OCI-M2 (cell line): Measurements from ENCODE around the gene GUK1.

Source experiments
- DNase-seq: peaks from one replicate; lab custom pipeline; 2025; ENCODE audit not compliant: unreplicated experiment; lab: John Stamatoyannopoulos, UW

GUK1 gene

DNA sequence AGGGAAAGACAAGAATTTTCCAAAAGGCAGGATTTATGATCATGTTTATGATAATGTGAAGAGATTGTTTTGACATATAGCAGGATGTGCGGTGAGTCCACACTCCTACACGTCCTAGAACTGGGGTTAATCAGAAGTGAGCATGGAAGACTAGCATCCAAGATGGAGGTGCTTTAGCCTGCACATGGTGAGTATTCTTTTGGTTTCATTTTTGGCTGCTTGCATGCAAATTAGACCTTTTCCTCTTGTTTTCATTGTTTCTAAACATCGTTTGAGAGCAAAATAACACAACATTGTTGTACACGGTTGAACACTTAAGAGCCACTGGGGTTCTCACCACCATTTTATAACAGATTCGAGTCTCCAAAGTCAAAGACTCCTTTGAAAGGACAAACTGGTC lies 14.9 kb upstream of the GUK1 start:
- DNase-seq = no peak

DNA sequence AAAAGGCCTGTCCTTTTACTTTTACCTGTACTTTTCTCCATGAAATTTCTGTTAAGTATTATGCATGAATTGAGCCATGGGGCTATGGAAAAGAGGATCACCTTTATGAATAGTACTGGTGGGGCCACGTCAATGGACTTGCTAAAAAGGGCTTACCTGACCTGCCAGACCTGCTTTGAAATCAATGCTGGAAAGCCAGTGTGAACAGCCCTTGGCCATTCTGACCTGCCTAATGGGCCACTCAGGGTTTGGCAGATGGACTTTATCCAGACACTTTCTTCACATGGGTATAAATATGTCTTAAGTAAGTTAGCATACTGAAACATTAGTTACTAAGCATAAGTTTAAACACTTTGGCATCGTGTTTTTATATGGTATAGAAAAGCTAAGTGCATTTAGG lies 8.3 kb upstream of the GUK1 start:
- DNase-seq = no peak

DNA sequence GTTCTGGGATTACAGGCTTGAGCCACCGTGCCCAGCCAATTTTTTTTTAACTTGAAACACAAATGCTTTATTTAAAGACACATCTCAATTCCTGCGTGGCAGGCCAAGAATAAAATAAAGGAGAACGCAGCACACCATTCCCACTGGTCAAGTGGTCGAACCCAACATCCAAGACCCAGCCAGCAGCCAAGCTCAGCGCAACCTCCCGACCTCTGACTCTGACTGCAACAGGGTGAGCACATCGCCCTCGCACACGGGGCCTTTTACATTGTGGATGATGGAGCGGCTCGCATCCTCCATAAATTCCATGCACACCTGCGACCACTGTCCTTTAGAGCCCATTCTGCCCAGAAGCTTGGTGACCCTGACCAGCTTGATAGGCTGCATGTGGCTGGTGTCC lies 5.5 kb upstream of the GUK1 start:
- DNase-seq = no peak

DNA sequence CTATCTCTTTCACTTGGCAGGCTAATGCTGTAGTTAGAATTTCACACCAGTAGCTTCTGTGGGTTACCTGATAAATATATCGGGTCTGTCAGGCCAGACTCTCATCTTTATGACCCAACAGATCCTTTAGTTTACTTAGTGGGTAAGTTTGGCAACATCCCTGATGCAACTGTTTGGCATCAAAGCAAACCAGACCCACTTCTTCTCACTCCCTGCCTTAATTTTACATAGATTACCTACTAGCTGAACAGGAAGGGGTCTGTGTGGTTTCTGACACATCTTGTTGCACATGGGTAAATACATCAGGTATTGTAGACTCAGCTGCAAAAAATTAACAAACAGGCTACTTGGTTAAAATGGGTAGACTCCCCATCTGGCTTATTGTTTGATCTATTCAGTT lies 3.2 kb upstream of the GUK1 start:
- no peak for DNase-seq

- no peak for DNase-seq
These were observed 611 bp upstream of the GUK1 start for GRCh38 chr1:228139406-228139930.

DNA sequence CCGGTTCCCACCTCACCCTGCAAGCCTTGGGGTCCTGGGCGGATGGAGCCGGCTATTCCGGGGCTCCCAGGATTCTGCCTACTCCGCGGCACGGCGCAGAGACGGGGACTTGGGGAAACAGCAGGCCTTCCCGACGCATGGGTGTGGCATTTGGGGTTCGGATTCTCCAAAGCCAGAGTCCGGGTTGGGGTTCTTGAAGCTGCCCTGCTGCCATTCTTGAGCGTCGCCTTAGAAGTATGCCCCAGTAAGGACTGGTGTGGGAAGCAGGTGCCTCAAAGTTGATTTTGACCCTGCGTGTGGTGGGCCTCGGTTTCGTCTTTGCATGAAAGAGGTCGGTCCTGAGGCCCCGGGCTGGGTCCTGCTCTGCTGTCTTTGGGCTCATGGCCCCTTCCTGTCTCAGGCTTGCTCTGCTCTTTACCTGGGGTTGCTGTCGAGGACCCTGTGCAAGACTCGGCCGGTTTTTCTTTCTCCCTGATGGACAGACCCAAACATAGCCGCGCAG lies 696 bp downstream of the GUK1 start:
- no peak for DNase-seq

DNA sequence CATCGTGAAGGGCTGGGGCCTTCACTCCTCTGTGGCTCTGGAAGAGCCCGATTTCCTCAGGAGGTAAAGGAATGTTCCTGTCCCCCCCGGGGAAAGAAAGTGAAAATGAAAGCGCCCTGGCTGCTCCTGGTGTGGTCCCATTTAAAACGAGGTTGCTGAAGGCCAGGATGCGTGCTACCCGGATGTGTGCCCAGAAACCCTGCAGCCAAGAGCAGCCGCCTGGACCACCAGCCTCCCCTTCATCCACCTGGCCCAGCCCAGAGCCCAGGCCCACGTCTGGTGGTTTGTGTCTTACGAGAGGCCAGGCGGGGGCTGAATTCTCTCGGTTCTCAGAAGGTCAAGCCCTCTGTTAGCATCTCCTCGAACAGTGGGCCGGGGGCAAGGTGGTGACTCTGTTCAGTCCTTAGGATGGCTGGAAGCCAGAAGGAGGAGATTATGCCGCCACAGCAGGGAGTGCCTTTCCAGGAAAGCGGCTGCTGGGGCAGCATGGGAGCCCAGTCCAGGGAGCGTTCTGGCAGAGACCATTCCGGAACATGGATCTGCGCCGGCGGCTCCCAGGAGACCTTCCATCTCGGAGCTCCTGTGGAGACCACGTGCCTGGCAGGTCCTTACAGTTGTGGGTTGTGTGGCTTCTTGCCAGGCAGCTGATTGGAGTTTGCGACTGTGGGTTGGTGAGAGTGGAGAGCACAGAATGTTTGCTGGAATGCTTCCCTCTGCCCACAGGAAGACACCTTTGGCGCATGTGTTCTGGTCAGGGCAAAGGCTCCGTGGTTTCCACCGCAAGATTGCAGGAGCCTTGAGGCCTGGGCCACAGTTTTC lies 1.4 kb downstream of the GUK1 start:
- no peak for DNase-seq

DNA sequence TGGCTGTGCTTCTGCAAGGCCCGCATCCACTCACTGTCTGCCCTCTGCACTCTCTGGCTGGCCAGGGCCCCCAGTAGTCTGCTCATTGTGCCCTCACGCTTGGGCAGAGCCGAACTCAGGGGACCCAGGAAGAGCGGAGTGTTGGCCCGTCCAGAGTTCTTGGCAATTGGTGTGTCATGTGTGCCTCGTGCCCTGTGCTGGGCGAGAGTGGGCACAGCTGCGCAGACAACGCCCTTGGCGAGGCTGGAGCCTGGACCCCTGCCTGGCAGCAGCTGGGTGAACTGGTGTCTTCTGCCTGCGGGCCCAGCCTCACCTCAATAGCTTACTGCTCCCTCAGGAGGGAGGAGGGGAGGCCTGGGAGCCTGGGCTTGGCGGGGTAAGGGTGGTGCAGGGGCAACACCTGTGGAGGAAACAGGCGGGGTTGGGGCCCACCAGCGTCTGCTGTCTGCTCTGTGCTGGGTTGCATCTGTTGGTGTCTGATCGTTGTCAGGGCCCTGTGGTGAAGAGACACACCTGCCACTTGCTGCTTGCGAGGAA lies 2.1 kb downstream of the GUK1 start:
- DNase-seq = no peak

- no peak for DNase-seq
These were observed 2.6 kb downstream of the GUK1 start for GRCh38 chr1:228142701-228143136.

DNA sequence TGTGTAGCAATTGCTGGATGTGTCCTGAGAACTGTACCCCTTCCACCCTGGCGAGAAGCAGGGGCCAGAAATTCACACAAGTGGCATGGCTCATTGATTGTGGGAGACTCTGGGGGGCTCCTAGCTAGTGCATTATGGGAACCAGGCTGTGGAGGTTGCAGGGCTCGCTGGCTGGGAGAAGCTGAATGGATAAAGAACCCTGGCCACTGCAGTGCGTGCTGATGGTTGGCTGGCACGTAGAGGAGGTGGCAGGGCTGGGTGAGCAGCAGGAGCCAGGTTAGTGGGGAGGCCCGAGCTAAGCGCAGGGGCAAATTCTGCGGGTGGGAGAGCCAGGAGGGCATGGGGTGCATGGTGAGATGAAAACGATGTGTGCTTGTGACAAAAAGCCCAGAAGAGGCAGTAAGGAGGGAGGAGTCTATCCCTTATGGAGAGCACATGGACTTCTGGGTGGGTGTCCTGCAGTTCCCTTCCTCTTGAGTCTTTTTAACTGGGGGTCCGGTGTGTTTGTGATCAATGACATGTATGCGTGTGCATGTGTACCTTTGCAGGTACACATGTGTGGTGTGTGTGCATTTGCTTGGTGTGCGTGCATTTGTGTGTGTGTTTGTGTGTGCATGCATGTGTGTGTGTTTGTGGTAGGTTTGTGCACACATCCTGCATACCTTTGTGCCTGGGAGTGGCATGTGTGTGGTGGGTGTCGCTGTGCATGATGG lies 3.6 kb downstream of the GUK1 start:
- no peak for DNase-seq

- no peak for DNase-seq
These were observed 4.3 kb downstream of the GUK1 start for GRCh38 chr1:228144193-228144992.

DNA sequence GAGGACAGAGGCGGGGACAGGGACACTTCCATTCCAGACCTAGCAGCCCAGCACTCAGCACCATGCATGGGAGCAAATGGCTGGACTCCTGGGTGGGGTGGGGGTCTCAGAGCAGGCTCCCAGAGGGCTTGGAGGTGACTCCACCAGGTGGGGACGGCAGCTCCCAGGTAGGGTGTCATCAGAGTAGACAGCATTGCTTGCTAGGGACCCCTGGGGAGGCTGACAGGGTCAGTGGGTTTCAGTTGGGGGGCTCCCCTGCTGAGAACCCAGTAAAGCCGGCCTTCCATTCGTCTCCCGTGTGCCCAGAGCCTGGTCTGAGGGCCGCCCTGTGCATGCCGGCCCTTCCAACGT lies 4.9 kb downstream of the GUK1 start:
- DNase-seq = no peak

- DNase-seq = no peak
These were observed 5.7 kb downstream of the GUK1 start for GRCh38 chr1:228145463-228146416.

DNA sequence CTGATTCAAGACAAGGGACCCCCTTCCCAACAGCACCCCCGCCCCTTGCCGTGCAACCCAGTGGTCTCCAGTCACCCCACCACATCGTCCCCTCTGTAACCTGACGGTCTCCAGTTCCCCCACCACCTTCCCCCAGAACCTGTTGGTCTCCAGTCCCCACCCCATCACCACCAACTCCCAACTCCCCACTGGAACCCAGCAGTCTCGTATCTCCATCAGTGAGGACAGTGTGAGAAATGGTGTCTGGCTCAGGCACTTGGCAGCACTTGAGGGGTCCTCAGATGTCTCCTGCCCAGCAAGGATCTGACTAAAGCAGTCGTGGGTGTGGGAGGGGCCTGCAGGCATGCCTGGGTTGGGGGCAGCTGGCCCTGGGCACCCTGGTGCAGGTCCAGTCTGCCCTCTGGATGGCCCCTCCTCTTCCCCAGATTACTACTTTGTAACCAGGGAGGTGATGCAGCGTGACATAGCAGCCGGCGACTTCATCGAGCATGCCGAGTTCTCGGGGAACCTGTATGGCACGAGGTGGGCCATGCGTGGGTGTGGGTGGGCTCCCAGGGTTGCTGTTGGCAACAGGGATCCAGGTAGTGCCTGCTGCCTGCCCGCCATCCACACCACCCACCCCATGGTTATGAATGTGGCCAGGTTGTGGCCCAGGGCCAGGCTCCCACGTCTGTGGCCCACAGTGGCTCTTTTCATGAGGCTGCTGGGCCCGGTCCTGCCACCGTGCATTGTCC lies 6.5 kb downstream of the GUK1 start:
- no peak for DNase-seq

DNA sequence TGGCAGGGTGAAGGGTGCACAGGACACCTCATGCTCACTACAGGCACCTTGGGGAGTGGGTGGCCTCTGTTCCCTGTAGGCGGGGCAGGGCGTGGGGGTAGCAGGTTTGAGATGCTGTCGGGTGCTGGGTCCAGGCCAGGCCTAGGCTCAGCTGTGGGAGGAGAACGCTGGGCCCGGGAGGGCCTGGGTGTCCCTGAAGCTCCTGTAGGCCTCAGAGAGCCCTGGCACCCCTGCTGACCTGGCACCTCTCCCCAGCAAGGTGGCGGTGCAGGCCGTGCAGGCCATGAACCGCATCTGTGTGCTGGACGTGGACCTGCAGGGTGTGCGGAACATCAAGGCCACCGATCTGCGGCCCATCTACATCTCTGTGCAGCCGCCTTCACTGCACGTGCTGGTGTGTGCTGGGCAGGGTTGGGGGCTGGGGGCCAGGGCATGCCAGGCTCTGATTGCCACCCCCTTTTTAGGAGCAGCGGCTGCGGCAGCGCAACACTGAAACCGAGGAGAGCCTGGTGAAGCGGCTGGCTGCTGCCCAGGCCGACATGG lies 7.1 kb downstream of the GUK1 start:
- no peak for DNase-seq

GRCh38 chr1:228147768-228148167 lies 7.7 kb downstream of the GUK1 start:
- DNase-seq = no peak

DNA sequence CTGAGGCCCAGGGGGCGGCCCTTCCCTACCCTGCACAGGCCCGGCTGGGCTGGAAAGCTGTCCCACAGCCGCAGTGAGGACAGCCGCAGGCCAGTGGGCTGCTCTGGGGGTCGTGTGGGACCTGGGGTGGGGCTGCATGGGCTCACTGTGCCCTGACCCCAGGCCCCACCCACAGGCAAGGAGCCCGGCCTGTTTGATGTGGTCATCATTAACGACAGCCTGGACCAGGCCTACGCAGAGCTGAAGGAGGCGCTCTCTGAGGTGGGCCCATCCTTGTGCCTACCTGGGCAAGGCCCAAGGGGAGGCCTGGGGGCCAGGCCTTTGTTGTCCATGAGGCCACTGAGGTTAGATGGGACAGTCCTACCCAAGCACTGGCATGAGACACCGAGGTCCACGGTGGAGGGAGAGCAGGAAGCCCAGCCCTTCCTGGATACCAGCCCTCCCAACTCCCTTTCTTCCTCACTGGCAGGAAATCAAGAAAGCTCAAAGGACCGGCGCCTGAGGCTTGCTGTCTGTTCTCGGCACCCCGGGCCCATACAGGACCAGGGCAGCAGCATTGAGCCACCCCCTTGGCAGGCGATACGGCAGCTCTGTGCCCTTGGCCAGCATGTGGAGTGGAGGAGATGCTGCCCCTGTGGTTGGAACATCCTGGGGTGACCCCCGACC lies 8.2 kb downstream of the GUK1 start:
- DNase-seq = no peak

GRCh38 chr1:228148935-228149405 lies 8.9 kb downstream of the GUK1 start:
- DNase-seq = no peak
